Activated CD4-positive, alpha-beta T cell treated with anti-CD3 and anti-CD28 coated beads, Interleukin-10, Interleukin-2, amounts not matched to agents 100 ng/mL and 50 ng/mL, durations not matched to agents 16 hours and 8 hours (primary cell): ENCODE data around the gene SYT13.

Source experiments
- DNase-seq: peaks from one replicate; pipeline ENCODE4 v3.0.0-alpha.2; 2020

SYT13 gene

DNA sequence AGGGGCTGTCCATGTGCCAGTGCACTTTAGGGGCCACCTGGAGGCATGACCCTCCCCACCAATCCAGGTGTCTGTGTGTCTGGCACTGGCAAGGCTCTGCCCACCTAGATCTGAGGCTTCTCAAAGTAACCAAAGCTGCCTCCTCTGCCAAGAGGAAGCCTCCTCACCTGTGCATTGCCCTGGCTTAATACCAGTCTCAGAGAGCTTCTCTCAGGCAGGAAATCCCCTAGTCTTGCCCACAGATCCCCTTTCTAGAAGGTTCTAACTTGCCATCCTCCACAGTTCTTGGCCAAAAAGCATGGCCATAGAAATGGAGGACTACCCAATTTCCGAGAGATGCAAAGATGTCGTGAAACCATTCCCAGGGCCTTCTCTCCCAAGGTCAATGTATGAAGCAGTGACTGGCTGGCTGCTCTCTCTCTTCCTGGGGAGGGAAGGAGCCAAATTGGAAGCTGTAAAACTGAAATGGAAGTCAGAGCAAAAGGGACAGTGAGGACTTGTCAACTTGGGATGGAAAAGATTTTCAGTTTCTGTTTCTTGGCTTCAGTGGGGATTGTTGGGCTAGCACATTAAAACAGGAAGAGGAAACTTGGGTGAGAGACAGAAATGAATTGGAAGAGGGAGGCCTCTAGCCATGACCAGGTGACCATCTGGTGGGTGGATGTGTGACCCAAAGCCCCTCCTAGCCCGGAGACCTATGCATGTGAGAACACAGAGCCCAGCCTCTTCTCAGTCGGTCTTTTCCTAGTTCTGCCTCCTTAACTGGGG is 70.9 kb downstream of the SYT13 start:
- DNase-seq = no peak

DNA sequence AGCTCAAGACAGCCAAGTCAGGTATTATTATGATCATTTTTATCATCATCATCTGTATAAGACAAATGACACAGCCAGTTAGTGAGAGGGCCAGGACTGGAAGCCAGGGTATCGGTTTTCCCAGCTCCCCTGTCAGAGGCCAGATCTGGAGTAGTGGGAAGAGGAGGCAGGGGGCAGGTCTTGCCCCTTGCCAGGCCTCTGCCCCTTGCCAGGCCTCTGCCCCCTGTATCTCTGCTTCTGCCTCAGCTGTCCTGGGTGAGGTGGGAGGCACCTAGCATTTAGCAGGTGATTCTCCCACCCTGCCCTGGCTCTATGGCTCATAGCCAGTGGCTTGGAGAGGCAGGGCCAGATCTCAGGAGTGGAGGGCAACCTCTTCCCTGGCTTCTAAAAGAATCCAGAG is 72.4 kb downstream of the SYT13 start:
- no peak for DNase-seq

DNA sequence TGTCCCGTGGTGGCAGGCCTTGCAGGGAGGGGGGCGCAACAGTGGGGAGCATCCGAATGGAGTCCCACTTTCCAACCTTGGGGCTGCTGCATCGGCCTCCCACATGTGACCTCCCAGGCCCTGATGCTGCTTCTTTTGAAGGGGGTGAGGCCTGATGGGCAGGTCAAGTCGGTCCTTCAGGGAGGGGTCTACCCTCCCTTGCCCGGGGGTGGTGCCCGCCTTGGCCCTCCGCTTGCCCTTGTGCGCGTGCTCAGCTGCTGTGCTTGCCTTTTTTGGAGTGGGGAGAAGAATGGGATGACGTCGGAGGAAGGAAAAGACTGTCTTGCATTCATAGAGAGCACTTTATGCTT is 72.8 kb downstream of the SYT13 start:
- DNase-seq = no peak

DNA sequence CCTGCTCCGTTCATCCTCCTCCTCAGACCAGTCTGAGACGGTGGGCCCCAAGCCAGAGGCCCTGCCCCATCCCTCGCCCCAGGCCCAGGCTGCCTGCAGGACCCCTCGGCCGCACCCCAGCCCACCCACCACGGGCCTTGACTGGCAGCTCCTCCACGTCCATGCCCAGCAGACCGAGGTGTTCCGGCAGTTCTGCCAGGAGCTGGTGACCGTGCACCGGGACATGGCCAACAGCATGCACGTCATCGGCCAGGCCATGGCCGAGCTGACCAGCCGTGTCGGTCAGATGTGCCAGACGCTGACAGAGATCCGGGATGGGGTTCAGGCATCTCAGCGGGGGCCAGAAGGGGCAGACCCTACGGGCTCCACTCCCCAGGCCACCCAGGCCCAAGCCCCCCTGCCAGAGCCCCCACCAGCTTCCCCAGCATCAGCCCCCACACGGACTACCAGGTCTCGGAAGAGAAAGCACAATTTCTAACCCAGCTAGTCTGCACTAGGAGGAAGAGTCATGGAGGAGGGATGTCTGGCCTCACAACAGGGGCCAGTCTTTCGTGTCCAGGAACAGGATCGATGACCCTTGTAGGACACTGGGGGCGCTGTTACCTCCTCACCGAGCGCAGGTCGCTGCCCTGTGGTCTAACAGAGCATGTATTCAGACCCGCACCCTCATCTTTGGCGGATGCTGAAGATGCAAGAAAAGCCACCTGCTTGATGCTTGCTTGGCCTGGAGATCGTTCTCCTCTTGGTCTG is 73.4 kb downstream of the SYT13 start:
- no peak for DNase-seq

DNA sequence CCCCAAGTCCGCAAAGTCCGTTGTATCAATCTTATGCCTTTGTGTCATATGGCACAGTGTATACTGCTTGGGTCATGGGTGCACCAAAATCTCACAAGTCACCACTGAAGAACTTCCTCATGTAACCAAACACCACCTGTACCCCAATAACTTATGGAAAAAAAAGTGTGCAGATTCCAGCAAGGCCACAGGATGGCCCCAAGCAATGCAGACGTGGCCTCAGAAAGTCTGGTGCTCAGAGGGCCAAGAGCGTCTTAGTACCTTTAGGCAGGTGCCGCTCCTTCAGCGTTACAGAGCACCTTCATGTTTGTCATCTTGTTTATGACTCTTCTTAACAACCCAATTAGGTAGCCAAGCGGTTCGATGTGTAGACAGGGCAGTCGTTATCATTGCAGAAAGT is 74.4 kb downstream of the SYT13 start:
- no peak for DNase-seq

DNA sequence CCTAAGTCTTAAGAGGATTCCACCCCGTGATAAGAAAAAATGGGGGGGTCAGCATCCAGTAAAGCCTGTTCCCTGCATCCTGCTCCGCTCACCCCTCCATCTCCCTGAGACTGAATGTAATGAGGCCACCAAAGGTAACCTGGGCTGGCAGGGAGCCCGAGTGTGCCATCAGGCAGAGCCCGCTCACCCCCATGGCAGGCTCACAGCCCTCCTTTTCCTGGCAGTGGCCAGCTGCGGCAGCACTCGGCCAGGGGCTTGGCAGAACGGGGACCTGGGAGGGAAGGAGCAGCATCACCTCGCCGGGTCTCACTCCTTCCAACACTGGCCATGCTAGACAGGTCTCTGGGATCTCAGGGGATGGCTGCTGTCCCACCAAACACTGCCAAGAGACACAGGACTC is 75.3 kb downstream of the SYT13 start:
- DNase-seq = no peak

DNA sequence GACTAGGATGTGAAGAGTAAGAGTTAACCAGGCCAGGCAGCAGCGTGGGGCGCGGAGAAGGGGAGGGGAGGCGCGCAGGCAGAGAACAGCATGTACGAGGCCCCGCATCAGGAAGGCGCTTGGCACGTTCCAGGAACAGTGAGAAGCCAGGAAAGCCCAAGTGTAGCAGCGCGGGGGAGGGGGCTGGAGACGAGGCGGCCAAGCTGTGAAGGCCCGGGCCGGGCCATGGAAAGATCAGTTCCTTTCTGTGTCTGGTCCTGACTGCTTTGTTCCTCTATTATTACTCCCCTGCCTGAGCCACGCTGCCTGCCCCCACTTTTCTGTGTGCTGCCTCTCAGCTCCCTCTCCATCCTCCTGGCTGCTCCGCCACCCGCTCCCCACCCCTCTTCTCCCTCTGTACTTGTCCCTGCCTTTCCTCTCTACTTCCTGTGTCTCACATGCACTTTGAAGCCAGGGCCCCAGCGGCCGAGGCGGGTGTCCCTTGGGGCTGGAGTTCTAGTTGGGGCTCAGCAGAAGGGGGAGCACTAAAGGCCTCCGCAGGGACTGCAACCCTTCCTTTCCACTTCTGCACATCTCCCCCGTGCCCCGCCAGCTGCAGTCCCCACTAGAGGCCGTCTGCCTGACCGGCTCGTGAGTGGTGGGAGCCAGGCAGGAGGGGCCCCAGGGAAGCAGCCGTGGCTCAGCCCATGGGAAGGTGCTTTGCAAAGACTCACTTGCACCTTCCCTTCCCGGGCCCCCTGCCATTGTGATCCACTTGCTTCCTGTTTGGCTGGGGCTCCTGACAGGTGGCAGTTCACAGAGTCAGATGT is 76.0 kb downstream of the SYT13 start:
- DNase-seq = no peak

DNA sequence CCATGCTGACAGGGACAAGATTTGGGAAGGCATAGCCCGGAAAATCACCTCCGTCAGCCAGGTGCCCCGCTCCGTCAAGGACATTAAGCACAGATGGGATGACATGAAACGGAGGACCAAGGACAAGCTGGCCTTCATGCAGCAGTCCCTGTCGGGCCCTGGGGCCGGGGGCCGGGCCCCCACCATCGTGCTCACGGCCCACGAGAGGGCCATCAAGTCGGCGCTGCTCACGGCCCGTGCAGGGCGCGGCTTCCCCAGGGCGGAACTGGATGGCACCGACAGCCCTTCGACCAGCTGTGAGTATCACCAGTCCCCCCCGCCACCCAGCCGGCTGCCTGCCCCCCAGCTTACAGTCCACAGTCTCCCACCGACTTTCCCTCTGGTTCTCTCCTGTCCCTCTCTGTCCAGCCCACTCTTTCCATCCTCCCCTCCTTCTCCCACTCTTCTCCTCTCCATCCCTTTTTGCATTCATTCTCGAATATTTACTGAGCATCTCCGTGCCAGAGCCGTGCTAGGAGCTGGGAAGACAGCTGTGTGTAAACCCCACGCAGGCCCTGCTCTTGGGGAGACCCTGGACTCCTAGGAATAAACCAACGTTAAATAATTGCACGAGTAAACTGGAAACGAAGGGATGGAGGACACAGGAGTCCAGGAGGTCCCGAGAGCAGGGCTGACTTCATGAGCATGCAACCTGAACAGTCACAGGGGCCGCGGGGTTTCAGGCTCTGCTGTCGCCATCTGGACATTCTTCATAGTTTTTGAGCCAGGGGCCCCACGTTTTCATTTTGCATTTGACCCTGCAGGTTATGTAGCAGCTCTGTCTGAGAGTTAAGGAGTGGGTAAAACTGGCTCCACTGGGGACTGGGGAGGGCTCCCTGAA is 76.9 kb downstream of the SYT13 start:
- DNase-seq = no peak

DNA sequence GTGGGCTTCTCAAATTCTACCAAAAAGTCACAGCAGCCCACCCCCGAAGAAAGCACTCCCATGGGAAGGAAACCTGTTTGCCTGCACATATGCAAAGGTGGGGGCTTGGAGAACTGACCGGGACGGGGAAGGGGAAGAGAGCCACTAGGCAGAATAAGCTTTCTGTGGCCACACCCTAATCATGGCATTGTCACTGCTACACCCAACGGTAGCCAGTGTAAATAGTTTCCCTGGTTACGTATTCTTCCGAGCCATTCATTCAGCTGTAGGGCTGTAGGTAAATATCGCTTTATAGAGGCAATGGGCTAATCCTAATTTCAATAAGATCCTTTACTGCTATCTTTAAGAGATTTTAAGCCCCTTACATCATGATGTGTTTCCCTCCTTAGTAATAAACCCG is 78.0 kb downstream of the SYT13 start:
- DNase-seq = no peak

DNA sequence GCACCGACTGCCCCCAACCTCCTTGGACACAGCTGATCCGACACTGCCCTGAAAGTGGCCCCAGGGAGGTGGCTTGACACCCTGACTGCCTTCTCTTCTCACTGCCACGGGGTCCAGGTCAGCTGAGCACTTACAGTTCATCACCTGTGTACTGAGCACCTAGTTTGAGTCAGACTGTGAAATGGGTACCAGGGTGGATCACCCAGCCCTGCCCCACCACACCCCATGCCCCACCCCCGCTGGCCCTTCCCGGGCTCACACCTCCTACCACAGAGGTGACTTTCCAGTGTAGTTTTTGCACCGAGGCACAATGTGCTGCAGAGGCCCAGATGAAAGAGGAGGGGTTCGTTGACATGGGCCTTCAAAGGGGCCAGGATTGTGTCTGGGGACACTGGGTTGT is 80.2 kb downstream of the SYT13 start:
- DNase-seq = no peak

DNA sequence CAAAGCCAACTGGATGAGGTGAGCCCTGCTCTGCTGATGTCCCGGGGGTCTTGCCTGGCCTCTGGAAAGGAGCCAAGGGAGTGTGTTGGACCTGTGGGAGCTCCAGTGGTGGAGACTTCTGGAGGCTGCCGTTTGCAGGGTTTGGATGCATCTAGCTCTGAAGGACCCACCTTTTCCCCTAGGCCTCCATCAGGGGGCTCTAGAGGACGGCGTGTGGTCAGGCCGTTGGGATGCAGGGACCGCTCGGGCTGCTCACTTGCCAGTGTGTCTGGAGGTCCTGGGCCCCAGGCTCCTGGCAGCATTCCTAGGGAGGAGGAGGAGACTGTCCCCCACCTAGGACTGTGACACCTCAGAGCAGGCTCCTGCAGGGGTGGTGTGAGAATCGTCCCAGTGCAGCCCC is 81.4 kb downstream of the SYT13 start:
- DNase-seq = no peak

DNA sequence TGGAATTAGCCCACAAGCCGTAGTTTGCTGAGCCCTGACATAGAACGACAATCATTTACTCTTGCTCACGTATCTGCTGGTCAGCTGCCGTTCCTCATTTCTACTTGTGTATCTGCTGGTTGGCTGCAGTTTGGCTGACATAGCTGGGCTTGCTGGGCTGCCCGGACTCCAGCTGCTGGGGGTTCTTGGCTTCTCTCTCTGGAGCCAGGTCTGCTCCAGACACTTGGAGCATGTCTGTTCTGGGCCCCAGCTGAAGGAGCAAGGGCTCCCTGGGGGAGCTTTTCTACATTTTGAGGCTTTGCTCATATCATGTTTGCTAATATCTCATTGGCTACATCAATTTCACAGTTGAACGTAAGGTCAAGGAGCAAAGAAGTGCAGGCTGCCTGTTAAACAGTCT is 92.4 kb downstream of the SYT13 start:
- no peak for DNase-seq
